ENCODE results near the gene ITIH6.
"Not testable (repeated sequence)": the region's sequence is repeated elsewhere in the genome, so short reads cannot be mapped to it uniquely, and the experiment has no call there.

ITIH6 gene, protein sequence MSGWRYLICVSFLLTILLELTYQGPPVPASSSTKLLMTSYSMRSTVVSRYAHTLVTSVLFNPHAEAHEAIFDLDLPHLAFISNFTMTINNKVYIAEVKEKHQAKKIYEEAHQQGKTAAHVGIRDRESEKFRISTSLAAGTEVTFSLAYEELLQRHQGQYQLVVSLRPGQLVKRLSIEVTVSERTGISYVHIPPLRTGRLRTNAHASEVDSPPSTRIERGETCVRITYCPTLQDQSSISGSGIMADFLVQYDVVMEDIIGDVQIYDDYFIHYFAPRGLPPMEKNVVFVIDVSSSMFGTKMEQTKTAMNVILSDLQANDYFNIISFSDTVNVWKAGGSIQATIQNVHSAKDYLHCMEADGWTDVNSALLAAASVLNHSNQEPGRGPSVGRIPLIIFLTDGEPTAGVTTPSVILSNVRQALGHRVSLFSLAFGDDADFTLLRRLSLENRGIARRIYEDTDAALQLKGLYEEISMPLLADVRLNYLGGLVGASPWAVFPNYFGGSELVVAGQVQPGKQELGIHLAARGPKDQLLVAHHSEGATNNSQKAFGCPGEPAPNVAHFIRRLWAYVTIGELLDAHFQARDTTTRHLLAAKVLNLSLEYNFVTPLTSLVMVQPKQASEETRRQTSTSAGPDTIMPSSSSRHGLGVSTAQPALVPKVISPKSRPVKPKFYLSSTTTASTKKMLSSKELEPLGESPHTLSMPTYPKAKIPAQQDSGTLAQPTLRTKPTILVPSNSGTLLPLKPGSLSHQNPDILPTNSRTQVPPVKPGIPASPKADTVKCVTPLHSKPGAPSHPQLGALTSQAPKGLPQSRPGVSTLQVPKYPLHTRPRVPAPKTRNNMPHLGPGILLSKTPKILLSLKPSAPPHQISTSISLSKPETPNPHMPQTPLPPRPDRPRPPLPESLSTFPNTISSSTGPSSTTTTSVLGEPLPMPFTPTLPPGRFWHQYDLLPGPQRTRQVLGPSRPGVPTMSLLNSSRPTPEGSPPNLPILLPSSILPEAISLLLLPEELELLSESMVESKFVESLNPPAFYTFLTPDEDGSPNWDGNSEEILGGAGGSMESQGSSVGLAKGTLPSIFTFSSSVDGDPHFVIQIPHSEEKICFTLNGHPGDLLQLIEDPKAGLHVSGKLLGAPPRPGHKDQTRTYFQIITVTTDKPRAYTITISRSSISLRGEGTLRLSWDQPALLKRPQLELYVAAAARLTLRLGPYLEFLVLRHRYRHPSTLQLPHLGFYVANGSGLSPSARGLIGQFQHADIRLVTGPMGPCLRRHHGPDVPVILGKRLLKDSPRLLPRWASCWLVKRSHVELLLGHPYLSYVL

DNA sequence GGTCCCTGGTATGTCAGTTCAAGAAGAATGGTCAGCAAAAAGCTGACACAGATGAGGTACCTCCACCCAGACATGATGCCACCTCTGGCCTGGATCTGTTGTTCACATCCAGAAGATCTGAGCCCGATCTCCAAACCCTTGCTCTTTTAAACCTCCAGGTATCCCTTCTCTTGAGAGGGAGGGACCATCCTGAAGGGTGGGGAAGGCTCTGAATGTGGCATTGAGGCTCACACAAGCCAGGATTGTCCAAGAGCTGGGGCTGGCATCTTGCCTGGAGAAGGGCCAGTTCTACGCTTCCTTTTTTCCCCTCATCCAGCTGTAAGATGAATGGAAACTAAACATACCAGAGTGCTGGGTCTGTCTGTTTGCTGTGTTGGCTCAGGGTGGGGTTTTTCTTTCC, at the start of gene ITIH6:
ITIH6 (minus strand) TSS at position 119 of the 400 bp plus-strand sequence; CDS start at position 74, 45 bp downstream.
- no peak for DNase-seq

DNA sequence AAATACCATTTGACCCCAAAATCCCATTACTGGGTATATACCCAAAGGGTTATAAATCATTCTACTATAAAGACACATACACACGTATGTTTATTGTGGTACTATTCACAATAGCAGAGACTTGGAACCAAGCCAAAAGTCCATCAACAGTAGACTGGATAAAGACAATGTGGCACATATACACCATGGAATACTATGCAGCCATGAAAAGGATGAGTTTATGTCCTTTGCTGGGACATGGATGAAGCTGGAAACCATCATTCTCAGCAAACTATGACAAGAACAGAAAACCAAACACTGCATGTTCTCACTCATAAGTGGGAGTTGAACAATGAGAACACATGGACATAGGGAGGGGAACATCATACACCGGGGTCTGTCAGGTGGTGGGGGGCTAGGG, 49.6 kb upstream of the ITIH6 start:
- not testable (repeated sequence) for DNase-seq

DNA sequence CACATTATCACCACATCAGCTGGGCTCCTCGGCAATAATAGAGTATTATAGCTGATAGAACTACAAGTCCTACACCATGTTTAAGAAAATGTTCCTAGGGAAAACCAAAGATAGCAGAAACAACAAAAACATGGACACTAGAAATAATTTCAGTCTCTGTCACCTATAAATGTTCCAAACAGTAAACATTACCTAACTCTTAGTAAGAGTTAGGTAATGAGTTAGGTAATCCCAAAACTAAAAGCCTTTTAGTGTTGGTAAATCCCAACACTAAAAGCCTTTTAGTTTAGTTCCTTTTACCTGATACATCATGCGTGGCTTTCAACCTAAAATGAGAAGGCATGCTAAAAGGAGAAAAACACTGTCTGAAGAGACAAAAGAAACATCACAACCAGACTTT, 45.0 kb upstream of the ITIH6 start:
- DNase-seq: no peak

DNA sequence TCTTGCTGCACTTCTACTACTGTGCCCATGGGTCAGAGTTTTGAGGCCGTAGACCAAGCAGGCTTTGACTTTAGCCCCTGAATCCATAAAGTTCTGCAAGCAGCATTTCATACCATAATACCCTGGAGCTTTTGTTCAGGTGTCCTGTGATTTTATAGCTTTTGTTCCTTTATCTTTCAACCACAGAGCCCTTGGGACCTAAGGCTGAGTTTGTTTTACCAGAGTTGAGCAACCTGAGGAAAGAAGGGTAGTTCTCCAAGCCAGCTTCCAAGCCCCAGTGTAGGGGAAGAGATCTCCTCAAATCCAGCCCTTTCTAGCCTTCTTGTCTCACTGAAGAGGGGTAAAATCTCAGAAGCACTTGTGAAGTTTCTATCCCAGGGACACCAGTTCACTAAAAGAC, 44.6 kb upstream of the ITIH6 start:
- DNase-seq: no peak

DNA sequence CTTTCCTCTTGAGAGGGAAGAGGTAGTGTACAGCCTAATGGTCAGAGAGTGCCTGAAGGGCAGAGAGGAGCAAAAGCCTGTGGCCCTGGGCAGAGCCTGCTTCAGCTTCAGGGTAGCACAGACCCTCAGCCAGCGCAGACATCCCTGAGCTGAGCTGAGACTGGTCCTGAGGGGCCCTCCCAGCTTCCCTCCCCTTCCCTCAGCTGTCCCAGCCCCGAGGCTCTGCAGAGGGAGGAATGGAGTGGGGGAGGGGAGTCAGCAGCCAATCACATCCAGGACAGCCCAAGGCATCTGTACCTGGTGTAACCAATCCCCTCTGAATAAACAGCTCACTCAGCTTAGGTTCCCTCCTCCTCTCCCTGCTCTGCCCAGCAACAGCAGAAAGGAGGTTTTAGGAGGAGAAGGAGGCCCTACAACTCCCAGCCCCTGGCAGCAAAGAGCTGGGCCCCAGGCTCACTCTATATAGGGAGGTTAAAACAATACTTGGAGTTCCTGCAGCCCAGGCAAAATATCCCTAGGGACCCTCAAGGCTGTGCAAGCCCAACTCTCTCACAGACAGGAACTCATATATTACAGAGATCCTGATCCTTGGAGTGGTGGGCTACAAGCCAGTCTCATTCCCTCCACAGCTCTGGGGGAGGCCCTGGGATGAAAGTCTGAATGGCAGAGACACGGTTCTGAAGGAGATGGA, 43.3 kb upstream of the ITIH6 start:
- not testable (repeated sequence) for DNase-seq

DNA sequence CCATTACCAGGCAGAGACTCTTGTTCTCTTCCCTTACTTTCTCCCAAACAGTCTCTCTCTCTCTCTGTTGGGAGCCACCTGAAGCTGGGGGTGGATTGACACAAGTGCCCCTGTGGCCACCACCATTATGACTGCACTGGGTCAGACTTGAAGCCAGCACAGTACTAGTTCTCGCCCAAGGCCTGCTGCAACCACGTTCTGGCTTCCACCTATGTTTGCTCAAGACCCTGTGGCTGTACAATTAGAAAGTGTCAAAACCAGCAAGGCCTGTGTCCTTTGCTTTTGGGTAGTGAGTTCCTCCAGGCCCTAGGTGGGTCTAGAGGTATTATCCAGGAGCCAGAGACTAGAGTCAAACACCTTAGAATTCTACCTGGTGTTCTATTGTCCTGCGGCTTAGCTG, 40.5 kb upstream of the ITIH6 start:
- no peak for DNase-seq

DNA sequence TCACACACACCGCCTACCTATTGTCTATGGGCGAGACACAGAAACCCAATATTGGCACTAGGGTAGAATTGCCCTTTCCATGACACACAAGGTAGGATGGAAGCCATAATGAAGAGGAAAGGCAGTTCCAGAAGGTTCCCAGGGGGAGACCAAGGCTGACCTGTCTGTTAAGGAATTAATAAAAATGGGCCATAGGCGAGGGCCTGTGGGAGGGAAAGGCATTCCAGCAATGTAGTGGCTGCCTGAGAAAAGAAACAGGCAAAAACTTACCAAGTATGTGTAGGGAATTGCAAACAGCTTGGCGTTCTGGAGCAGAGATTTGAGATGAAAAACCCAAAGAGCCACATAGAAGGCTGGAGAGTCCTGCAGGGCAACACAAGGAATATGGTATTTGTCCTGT, 28.5 kb upstream of the ITIH6 start:
- no peak for DNase-seq

DNA sequence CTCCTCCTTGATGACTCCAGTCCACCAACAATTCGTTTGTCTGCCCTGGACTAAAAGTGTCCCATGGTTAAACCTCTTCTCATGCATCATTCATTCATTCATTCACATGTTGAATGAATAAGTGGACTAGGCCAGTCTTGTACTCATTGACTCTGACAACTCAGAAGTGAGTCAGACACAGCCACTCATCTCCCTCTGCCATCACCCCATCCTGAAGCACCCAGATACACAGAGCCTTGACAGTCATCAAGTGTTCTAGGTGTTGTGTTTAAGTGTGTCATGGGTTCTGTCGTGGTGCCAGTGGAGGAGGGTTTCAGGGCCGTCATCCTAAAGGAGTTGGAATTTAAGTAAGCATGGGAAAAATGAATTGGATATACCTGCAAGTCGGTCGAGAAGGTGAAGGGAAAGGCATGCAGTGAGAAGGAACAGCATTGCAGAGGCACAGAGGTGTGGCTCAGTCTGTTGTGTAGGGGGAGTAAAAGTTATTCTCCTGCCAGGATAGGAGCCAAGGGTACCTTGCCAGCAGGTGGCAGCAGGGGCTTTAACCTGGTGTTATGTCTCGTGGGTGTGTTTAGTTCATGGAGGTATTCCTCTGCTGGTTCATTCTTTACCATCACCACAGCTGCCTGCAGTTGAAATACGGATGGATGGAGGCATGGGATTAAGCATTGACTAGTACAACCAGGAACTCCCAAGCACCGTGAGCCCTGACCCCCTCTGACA, 27.8 kb upstream of the ITIH6 start:
- no peak for DNase-seq

DNA sequence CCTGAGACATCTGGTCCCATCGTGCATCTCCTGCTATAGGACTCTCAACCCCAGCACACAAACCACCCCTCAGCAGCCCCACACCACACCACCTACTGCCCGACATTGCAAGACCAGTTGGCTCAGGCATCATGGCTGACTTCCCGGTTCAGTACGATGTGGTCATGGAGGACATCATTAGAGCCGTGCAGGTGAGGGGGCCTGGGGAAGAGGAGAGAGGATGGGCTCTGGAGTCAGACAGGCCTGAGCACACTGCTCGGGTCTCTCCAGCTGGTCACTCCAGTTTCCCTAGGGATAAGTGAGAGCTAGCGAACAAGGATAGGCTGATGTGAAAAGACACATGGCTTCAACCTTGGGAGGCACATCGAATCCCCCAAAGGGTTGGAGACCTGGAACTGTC, 26.7 kb upstream of the ITIH6 start:
- DNase-seq: no peak

DNA sequence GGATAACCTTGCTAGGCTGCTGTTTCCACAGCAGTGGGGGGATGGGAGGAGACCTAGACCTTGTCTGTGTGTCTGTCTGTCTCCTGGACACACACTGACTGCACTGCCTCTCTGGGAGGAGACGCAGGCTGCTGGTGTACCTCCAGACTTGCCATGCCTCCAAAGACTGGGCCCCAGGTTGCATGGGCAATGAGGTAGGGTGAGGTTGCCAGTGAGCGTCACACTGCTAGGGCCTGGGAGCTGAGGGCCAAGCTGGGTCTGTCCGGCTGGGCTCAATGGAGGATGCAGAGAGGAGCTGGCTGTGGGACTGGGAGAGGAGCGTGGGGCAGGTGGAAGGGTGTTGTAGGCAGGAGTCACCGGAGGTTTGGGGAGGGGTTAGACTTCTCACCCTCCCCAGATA, 26.1 kb upstream of the ITIH6 start:
- no peak for DNase-seq

DNA sequence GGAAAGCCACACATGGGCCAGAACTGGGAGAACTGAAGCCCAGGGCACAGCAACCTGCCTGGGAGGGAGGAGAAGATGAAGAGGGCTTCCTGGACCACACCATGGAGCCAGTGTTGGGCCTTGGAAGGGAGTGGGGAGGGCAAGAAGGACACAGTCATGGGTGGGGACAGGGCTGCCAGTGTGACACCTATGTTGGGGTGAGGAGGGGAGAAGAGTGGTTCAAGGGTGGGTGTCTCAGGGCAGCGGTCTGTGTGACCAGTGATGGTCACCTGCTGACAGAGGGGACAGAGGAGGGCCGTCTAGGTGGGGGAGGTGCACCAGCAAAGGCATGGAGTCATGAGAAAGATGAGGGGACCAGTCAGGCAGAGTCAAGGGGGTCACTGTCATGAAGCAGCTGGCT, 23.3 kb upstream of the ITIH6 start:
- DNase-seq: no peak

DNA sequence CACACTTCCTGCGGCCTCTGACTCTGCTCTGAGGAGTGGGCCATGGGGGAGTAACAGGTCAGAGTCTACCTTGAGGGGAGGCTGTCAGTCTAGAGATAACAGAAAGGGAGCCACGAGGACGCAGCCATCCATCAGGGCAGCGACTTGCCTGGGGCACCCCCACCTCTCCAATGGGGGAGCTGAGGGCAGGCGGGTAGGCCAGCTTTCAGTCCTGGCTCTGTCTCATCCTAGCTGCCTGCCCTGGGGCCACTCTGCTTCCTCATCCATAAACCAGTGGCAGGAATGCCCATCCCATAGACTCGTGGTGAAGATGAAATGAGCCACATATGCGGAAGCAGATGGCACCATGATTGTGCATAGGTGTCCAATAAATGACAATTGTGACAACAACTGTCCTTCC, 22.7 kb upstream of the ITIH6 start:
- DNase-seq: no peak

DNA sequence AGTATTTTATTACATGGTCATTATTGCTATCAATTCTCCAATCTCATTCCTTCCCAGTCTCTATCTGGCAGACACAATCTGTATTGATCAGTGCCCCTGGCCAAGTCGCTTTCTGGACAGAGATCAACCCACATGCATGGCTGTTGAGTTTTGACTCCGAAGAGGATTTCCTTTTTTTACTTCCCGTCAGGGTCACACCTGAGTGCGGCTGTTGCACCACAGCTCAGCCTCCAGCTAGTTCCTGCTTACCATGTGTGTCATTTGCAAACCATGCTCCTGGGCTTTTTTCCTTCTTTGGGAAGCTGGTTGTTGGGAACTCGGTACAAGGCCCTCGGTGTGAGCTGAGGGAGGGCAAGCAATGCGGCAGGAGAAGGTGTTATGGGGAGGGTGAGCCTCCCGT, 21.1 kb upstream of the ITIH6 start:
- DNase-seq: no peak

DNA sequence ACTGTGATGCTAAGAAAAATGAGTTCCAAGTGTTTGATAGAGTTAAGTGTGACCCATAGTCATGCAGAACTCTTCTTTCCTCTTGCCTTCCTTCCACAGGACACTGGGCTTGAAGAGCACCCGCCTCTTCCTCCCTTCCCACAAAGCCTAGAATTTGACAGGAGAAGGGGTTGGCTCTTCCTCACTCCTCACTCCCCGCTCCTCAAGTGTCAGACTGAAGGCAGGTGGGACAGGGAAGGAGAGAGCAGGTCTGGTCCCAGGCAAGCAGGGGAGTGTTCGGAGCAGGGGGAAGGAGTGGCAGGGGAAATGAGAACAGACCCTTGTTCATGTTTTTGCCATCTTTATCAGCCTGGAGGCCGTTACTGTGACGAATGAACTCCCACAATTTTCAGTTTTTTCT, 20.2 kb upstream of the ITIH6 start:
- no peak for DNase-seq

DNA sequence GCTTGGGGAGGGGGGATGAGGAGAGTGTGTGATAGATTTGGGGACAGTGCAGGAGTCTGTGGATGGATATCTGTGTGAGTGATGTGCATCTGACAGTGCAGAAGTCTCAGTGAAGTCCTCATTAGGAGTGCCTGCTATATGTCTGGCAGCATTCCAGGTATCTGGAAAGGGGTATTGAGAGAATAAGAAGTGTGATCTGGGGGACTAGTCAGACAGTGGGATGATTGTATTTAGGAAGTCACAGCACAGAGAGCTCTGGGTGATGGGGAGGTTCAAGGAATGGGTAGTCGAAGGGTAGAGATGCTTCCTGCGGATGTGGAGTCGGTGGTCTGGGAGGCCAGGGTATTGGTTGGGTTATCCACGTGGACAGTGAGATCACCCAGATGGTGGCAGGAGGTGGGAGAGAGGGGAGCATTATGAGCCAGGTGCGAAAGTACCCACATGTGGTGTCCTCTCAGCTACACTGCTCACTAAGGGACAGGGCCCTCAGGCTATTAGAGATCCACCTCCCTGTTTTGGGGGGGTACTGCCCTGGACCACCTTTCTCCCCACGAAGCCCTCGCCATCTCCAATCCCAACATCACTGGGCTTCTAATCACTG, 19.3 kb upstream of the ITIH6 start:
- no peak for DNase-seq

DNA sequence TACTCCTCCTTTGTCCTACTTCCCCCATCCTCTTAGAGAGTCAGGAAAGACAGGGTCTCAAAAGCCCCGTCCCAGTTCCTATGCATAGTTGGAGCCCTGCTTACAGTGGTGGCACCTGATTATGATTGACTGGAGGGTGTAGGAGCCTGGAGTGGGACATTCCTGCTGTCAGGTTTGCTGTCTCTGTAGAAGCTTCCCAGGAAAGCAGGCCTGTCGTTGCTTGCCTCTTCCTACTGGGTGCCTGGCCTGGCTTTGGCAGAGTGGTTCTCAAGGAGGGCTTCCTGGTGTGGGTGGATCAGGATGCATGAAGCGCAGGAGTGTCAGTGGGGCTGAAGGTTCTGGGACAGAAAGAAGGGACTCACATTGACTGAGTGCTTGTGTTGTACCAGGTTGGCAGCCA, 14.3 kb upstream of the ITIH6 start:
- no peak for DNase-seq

DNA sequence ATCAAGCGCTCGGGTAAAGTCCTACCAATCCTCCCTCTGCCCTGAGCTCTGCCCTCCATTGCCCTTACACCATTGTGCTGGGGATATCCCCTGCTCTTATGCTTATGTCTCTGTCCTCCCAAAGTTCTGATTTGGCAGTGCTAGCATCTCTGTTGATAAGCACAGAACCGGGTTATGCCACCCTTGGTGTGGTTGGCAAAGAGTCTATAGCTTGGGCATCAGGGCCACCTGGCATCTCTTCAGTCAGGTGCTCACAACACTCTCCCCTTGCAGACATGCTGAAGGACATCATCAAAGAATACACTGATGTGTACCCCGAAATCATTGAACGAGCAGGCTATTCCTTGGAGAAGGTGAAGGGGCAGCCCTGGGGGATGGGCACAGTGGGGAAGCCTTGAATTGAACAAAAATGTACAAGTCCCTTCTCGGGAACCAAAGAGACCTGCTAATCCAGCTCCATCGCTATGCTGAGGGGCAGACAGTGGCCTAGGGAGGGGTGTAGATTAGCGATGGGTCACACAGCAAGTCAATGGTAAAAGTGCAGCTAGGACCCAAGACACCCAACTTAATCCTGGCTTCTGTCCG, 13.3 kb upstream of the ITIH6 start:
- DNase-seq: no peak

DNA sequence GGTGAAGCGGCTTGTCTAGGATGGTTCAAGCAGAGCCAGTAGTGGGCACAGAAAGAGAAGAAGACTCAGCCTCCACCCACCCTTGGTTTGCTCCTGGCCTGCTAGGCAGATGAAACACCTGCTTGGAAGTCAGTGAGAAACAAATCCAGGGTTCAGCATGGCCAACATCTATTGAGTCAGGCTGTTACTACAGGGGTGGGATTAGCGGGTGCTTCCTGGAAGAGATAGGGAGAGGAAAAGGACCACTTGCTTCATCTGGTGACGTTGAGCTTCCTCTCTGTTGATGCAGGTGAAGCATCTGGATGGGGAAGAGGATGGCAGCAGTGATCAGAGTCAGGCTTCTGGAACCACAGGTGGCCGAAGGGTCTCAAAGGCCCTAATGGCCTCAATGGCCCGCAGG, 12.5 kb upstream of the ITIH6 start:
- DNase-seq: no peak

DNA sequence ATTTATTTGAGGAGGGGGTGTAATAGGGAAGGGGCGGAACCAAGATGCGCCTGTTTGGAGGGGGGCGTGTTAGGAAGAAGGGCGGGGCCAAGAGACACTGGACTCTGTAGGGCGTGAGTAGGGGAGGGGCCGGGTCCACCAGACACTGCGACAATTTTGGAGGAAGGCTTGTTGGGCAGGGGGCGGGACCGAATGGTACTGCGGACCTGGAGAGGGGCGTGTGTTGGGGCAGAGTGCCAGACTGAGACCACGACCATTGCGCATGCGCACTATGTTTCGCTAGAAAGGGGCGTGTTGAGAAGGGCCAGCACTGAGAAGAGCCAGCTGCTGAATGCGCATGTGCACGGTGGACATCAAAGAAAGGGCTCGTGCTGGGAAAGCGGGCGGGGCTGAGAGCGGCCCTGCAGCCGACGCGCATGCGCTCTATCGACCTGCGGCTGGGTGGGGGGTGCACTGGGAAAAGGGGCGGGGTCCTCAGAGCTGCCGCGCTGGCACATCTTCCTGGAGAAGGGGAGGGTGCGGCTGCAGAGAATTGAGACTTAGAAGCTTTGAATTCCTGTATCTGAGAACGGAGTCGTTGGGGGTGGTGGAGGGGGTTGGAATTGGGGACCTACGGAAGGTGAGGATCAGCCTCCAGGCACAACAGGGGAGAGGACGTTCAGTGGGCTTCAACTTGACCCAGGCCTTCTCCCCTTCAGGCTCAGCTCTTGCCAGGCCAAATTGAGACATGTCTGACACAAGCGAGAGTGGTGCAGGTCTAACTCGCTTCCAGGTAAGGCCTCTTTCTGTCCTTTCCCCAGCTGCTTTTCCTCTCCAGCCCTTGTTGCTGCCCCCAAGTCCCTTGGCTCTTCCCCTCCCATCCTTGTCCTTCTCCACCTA, 10.8 kb upstream of the ITIH6 start:
- peak; percentile 95 for DNase-seq

DNA sequence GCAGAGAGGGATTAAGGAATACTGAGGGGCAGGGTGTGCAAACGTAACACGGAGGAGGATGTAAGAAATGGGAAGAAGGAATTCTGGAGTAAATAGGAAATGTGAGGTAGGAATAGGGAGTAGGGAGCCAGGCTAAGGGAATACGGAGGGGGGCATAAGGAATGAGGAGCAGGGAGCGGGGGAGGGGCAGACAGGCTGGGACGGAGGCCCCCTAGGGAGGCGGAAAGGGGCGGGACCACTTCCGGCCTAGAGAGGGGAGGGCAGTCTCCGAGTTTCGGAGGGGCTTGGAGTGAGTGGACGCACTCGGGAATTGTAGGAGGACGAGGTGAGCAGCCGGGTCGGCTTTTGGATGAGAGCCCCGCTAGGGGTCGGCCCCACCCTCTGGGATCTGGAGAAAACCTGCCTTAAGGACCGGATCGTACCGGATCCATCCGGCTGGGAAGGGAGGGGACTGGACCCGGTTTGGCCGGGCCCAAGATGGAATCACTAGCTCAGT, 10.1 kb upstream of the ITIH6 start:
- peak; percentile 18 for DNase-seq

Data from activated CD4-positive, alpha-beta T cell treated with anti-CD3 and anti-CD28 coated beads, Interleukin-10, Interleukin-2, amounts not matched to agents 100 ng/mL and 50 ng/mL, durations not matched to agents 16 hours and 8 hours (primary cell).